Natural killer cell (primary cell): ENCODE results near the gene FAM210A. TPM values are rescaled to one million over a fixed set of nuclear protein-coding genes. Genes with fewer than 3 reads are reported as not detected.

Experiments used
- ATAC-seq, 3 donors: fragments of 150-1000 bp in 2 of 3; fragments of 200-7000 bp in 1 of 3; cut with Tn5 transposase; 1 replicate in 1 of 3; 2 replicates in 2 of 3; pipeline ENCODE4 v1.10.0; 2021; ENCODE audit warnings: mild to moderate bottlenecking in 2 of 3, moderate library complexity in 2 of 3
- DNase-seq, 2 donors: peaks; one replicate each; pipeline versions ENCODE4 v3.0.0 to v3.0.0-alpha.2; 2013 to 2021; ENCODE audit warnings: mixed read lengths in 1 of 2
- H3K27ac ChIP-seq: one replicate; pipeline ENCODE4 v1.5.1; 2013; ENCODE audit warnings: mild to moderate bottlenecking, low read length
- H3K27me3 ChIP-seq: one replicate; pipeline ENCODE4 v1.6.1; 2013; ENCODE audit warnings: low read length; ENCODE audit not compliant: control insufficient read depth, insufficient read depth
- H3K36me3 ChIP-seq: one replicate; pipeline ENCODE4 v1.6.1; 2013; ENCODE audit warnings: low read length; ENCODE audit not compliant: control insufficient read depth, insufficient read depth
- H3K4me1 ChIP-seq: one replicate; pipeline ENCODE4 v1.6.1; 2013; ENCODE audit warnings: low read length; ENCODE audit not compliant: control insufficient read depth, insufficient read depth
- H3K4me3 ChIP-seq: one replicate; pipeline ENCODE4 v1.5.1; 2013; ENCODE audit warnings: low read length
- H3K9me3 ChIP-seq: one replicate; pipeline ENCODE4 v1.6.1; 2013; ENCODE audit warnings: low read length; ENCODE audit not compliant: control insufficient read depth, insufficient read depth
- H3K27ac Mint-ChIP-seq, 2 donors: one replicate each; pipeline ENCODE4 v1.8.0; 2022; ENCODE audit warnings: mild to moderate bottlenecking in 2 of 2, mixed read lengths in 2 of 2, moderate library complexity in 1 of 2
- H3K27me3 Mint-ChIP-seq, 2 donors: one replicate each; pipeline ENCODE4 v1.8.0; 2022; ENCODE audit warnings: low read depth in 2 of 2, mixed read lengths in 2 of 2
- H3K36me3 Mint-ChIP-seq: one replicate; pipeline ENCODE4 v1.8.0; 2022; ENCODE audit warnings: mixed read lengths
- H3K4me1 Mint-ChIP-seq, 2 donors: one replicate each; pipeline ENCODE4 v1.8.0; 2022; ENCODE audit warnings: mixed read lengths in 2 of 2
- H3K4me3 Mint-ChIP-seq: one replicate; pipeline ENCODE4 v1.8.0; 2022; ENCODE audit warnings: mild to moderate bottlenecking, moderate library complexity, mixed read lengths
- H3K9me3 Mint-ChIP-seq, 2 donors: one replicate each; pipeline ENCODE4 v1.8.0; 2022; ENCODE audit warnings: mixed read lengths in 2 of 2
- WGBS: methylation state at CpG from one replicate; pipeline ENCODE4 v1.1.7; 2013; ENCODE audit warnings: missing lambda C conversion rate; ENCODE audit not compliant: insufficient coverage; 5-methylcytosine and 5-hydroxymethylcytosine counted together
- intact Hi-C: fragments of 100-400 bp; cut with micrococcal nuclease; formaldehyde crosslinking; loops from one replicate; pipeline ENCODE4 v1.14.2; 2022
- total RNA-seq, 4 donors: library from RNA; stranded (reverse); fragments of 120-200 nt in 1 of 4; gene quantifications; one replicate each; pipeline versions ENCODE4 v1.2.3 to v1.2.4, GENCODE V29; 2013 to 2022
- TF ChIP-seq, protein P1 (sequence below): fragments of 200-600 bp; IDR thresholded peaks from one replicate; pipeline ENCODE4 v1.8.0; 2022; ENCODE audit warnings: antibody characterized with exemption

The FAM210A gene
- total RNA-seq, 3 donors from 2014 or later (not counting 1 experiment from before 2014, with no cell fraction given) = 5.4 to 11.2 (median 9.2) TPM

- Mint-ChIP-seq H3K9me3 (no peaks in the 10 kb centered on the region), H3K27me3 (no peaks in the 10 kb centered on the region), H3K4me1 (peaks cover 0 to 4% of the 10 kb centered on the region in 2 donors), H3K4me3 (no peak overlapping the region), H3K27ac (no peak overlapping the region), H3K36me3 (peaks cover 9% of the 10 kb centered on the region)
- DNase-seq (no peak), ATAC-seq (no peak)
- Histone ChIP-seq H3K27ac (no peak overlapping the region), H3K9me3 (no peaks in the 10 kb centered on the region), H3K4me3 (no peak overlapping the region), H3K36me3 (peaks cover 12% of the 10 kb centered on the region), H3K4me1 (no peaks in the 10 kb centered on the region), H3K27me3 (no peaks in the 10 kb centered on the region)
- intact Hi-C loops = no loop called here
- TF ChIP-seq, protein P1, sequence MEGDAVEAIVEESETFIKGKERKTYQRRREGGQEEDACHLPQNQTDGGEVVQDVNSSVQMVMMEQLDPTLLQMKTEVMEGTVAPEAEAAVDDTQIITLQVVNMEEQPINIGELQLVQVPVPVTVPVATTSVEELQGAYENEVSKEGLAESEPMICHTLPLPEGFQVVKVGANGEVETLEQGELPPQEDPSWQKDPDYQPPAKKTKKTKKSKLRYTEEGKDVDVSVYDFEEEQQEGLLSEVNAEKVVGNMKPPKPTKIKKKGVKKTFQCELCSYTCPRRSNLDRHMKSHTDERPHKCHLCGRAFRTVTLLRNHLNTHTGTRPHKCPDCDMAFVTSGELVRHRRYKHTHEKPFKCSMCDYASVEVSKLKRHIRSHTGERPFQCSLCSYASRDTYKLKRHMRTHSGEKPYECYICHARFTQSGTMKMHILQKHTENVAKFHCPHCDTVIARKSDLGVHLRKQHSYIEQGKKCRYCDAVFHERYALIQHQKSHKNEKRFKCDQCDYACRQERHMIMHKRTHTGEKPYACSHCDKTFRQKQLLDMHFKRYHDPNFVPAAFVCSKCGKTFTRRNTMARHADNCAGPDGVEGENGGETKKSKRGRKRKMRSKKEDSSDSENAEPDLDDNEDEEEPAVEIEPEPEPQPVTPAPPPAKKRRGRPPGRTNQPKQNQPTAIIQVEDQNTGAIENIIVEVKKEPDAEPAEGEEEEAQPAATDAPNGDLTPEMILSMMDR = no peak
- WGBS = 97% methylated on average over 4 of the region's 4 CpGs
These were observed 78.6 kb downstream of the FAM210A start for GRCh38 chr18:13647761-13648160.

DNA sequence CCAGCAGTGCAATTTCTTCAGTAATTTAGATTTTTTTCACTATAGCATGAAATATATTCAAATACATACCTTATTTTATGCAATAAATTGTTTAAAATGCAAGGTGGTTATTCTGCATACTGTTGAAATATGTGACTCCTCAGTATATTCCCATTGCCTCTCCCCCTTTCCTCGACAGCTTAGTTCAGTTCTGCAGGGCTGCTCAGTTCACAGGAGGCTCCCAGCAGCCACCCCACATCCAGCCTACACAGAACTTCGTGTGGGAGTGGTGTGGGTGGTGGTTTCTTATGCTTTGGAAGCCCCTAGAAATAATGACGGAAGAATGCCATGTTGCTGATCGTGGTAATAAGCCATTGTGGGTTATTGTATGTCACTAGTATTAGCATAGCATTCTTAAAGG is 79.7 kb downstream of the FAM210A start:
- H3K4me3 Mint-ChIP-seq = no peak overlapping the region
- TF ChIP-seq, protein P1 = no peak
- H3K27ac Mint-ChIP-seq = no peak overlapping the region
- no peaks in the 10 kb centered on the region for H3K4me1 Mint-ChIP-seq
- no peak for DNase-seq
- intact Hi-C loops = no loop called here
- WGBS = 100% methylated on average over 1 of the region's 4 CpGs
- ATAC-seq = no peak
- Histone ChIP-seq H3K4me1 (no peaks in the 10 kb centered on the region), H3K9me3 (no peaks in the 10 kb centered on the region), H3K36me3 (peaks cover 12% of the 10 kb centered on the region), H3K27me3 (no peaks in the 10 kb centered on the region), H3K4me3 (no peak overlapping the region), H3K27ac (no peak overlapping the region)
- H3K36me3 Mint-ChIP-seq = peaks cover 9% of the 10 kb centered on the region
- H3K27me3 Mint-ChIP-seq = no peaks in the 10 kb centered on the region
- H3K9me3 Mint-ChIP-seq = no peaks in the 10 kb centered on the region

- H3K4me1 ChIP-seq = peaks cover 10% of the 10 kb centered on the region
- ATAC-seq (no peak), DNase-seq (no peak)
- H3K36me3 Mint-ChIP-seq = peaks cover 9% of the 10 kb centered on the region
- H3K27me3 Mint-ChIP-seq = no peaks in the 10 kb centered on the region
- no peaks in the 10 kb centered on the region for H3K9me3 Mint-ChIP-seq
- H3K4me3 ChIP-seq = no peak overlapping the region
- no peaks in the 10 kb centered on the region for H3K9me3 ChIP-seq
- no peak overlapping the region for H3K27ac Mint-ChIP-seq
- TF ChIP-seq, protein P1 = no peak
- H3K4me3 Mint-ChIP-seq = no peak overlapping the region
- intact Hi-C loops = no loop called here
- H3K36me3 ChIP-seq = peaks cover 12% of the 10 kb centered on the region
- no peak overlapping the region for H3K27ac ChIP-seq
- peaks cover 13 to 14% of the 10 kb centered on the region in 2 donors for H3K4me1 Mint-ChIP-seq
- 99% methylated on average over 16 of the region's 16 CpGs for WGBS
- no peaks in the 10 kb centered on the region for H3K27me3 ChIP-seq
These were observed 81.3 kb downstream of the FAM210A start for GRCh38 chr18:13645093-13645492.

GRCh38 chr18:13643261-13643751 is 83.1 kb downstream of the FAM210A start:
- Mint-ChIP-seq H3K9me3 (no peaks in the 10 kb centered on the region), H3K27me3 (no peaks in the 10 kb centered on the region), H3K27ac (no peak overlapping the region), H3K4me3 (no peak overlapping the region), H3K4me1 (peaks cover 13 to 17% of the 10 kb centered on the region in 2 donors), H3K36me3 (peaks cover 9% of the 10 kb centered on the region)
- 97% methylated on average over 10 of the region's 16 CpGs for WGBS
- Histone ChIP-seq H3K36me3 (peaks cover 12% of the 10 kb centered on the region), H3K27me3 (no peaks in the 10 kb centered on the region), H3K4me3 (no peak overlapping the region), H3K27ac (no peak overlapping the region), H3K9me3 (no peaks in the 10 kb centered on the region), H3K4me1 (peaks cover 10% of the 10 kb centered on the region)
- DNase-seq (no peak), ATAC-seq (no peak)
- intact Hi-C loops = no loop called here
- TF ChIP-seq, protein P1 = no peak
